ENCODE data around the gene KCNJ16.

Gene KCNJ16

DNA sequence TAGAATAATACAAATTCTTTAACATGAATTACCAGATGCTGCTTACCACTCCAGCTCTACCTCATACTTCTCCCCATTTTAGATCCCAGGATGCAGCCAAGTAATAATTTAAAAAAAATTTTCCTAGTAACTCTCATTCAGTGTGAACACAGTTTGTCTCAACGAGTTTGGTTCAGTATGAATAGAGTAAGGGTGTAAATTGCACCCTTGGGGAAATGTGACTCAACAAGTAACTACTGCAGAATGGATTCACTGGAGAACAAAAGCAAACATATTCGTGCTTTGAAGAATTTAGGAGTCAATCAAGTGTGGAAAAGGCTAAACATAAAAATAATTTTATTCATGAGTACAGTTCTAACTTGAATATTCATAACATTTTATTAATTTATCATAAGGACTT is 23.0 kb downstream of the KCNJ16 start:
- DNase-seq (ENCODE audit: low read depth) = no peak

DNA sequence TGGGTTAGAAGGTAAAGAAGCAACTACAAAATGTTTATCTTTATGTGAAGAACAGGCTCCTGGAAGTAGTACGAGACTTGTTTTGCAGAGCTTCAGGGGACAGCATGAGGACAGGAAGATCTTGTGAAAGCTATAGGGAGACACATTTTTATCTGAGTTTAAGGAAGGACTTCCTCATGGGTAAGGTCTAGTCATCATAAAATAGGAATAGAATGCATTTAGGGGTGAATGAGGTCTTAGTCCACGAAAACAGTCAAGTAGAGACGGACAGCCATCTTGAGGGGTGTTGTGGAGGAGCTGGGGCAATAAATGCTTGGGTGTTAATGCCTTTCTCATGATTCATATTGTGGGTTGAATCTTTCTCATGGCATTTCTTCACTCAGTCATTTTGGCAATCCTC is 24.3 kb downstream of the KCNJ16 start:
- DNase-seq (ENCODE audit: low read depth) = no peak

DNA sequence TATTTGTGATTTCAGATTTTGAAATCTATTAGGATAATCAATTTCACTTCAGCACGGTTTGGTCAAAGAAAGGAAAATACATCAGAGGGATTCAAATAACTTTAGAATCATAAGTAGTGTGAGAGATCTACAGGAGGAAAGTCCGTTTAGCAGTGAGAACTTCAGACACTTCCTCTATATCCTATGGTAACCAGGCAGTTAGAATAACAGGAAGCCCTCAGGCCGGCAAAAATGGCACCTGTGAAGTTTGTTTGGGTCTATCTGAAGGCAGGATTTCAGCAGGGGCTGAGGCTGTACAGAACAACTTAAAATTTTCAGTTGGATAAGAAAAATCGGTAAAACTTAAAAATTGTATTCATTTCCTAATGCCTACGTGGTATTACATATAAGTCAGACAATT is 24.9 kb downstream of the KCNJ16 start:
- DNase-seq (ENCODE audit: low read depth) = no peak

DNA sequence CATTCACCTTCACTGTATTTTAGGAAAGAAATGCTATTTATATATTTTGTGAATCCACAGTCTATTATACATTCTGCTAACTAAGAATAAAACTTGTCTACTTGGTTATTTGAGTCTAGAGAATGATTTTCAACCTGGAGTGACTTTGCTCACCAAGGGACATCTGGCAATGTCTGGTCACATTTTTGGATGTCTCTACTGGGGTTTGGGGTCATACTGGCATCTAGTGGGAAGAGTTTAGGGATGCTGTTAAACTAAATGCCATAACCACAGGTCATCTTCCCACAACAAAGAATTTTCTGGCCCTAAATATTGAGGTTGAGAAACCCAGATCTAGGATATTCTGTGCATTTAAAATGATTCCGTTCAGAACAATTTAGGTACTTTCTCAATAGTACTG is 26.0 kb downstream of the KCNJ16 start:
- DNase-seq (ENCODE audit: low read depth) = no peak

DNA sequence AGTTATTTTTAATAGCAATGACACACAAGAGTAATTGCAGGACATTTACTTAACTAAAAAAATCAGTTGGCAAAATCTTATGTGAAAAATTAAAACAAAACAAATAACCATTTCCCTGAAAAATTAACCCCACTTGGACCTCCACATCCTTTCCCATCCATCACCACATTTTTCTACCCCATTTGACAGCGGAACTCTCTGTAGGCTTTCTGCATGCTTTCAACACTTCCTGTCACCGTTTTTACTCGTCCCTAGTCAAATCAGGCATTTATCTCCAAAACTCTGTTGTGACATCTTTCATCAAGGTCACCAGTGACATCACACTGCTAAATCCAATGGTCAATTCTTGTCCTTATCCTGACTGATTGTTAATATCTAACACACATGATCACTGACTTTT is 27.5 kb downstream of the KCNJ16 start:
- no peak for DNase-seq (ENCODE audit: low read depth)

DNA sequence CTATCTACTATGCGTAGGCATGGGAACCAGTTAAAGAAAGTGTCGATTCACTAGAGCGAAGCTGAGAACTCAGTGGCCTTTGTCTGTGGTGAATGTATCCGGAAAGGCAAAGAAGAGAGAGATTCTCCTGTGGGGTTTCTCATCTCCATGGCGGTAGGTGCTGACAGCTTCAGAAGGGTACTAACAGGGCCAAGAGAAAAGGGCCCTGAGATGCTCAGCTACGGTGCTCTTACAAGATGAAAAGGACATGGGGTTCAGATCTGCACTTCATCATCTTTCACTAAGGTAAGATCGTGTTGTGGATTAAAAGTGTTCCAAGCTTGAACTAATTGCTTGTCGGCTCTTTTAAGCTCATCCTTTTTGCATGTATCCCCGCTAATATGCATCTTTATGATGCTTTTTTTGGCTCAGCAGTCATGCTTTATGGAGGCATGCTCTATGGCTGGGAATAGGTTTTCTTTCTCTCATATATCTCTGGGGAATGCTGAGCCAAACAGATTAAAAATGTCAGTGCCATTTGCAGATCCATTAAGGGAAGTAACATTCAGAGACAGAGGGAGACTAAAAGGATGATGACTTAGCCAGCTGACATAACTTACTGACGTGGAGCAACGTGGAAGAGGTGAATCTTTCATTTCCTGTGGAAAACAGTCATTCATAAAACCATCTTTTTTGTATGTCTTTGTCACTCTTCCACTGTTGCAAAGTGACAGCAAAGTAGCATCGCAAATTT is 29.9 kb downstream of the KCNJ16 start:
- no peak for DNase-seq (ENCODE audit: low read depth)

DNA sequence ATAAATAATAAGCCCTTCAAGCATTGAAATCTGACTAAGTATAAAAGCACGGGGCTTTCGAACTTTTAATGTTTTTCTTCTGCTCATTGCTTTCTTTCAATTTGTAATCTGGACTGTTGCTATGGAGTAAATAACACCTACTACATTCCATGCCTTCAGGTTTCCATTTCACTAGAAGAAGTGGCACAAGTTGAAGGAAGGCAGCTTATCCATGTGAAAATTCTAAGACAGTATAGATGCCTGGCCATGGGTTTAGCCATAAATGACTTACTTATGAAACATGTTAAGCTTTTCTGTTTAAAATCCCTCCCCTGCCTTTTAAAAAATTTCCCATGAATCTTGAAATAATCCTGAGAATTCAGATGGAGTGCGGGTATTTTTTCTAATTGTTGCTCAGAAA is 30.6 kb downstream of the KCNJ16 start:
- no peak for DNase-seq (ENCODE audit: low read depth)

DNA sequence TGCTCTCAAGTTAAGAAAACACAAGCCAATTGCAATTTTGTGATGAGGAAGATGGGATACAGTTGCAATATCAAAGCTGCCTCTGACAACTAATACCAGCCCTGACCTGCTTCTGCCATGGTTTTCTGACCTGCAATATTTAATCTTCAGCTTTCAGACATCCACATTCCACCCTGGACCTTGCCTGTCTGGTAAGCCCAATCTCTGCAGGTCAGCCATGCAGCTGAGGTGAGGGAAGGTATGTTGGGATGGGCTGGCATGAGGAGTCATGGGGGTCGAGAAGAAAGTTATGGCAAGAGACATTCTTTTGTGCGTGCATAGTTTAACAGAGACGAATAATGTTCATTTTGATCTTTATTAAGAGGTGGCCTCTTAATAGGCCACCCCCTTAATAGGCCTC is 31.5 kb downstream of the KCNJ16 start:
- no peak for DNase-seq (ENCODE audit: low read depth)

DNA sequence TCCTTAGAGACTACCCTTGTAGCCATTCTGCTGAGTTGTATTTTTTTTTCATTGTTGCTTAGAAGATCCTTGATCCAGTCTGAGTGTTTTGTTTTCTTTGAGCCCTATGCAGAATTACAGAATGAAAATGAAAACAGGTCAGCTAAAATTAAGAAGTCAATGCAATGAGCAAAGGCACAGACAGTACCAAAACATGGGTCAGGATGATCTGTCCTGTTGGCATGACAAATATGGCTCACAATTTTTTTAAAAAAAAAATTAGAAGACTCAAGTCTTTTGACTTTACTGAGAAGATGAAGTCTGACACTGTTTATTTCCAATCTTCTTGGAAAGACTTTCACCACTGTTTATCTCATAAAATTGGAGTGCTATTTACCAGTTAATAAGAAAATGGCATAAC is 32.4 kb downstream of the KCNJ16 start:
- DNase-seq (ENCODE audit: low read depth) = no peak

DNA sequence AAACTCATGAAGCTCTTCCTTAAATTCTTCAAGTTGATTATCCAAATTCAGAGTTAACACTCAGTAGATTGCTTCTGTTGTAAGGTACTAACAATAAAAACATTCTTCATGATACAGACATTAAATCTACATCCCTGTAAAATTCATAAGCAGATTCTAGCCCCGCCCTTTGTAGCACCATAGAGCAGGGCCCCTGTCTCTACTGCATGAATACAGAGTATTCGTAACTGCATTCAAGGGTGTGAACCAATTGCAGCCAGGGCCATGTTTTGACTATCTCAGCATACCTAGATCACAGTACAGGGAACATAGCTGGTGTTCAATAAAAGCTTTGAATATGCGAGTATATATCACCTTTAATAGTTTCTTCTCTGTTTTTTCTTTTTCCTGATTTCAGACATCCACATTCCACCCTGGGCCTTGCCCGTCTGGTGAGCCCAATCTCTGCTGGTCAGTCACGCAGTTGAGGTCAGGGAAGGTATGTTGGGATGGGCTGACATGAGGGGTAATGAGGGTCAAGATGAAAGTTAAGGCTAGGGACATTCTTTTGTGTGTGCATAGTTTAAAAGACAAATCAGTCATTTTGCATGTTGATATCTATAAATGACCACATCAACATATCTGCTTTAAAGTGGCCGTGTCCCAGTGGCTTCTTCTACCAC is 33.0 kb downstream of the KCNJ16 start:
- no peak for DNase-seq (ENCODE audit: low read depth)

DNA sequence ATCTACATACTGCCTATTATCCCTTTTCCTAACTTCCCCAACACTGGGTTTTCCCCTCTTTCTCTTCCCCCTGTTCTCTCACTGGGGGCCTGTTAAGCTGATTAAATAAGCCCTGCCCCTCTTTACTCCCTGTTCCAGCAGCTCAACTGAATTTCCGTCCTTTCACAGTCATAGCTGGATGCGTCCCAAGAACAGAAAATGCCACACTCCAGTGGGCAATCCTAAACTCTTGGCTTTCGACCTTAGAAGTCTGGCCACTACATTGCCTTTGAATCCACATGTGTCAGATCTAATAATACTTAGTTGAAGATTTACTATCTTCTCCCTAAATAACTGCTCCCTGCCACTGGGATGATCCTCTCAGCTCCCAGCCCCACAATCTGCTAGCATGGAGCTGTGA is 34.5 kb downstream of the KCNJ16 start:
- no peak for DNase-seq (ENCODE audit: low read depth)

DNA sequence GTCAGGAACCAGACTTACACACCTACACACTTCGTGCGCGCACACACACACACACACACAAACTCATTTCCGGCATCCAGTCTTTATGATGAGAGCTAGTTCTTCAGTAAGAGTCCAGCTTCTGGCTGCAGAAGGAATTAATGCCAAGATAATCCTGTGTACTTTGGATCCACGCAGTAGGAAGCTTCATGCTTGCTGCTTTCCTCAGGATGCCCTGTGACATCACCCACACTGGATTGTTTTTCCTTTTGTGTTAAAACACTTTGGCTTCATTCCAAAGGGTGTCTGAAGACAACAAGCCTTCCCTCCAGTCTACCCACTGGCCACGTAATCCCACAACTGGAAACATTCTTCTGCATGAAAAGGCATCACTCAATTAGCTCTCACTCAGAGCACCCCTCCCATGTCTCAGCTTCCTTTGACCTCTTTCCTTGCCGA is 35.4 kb downstream of the KCNJ16 start:
- DNase-seq (ENCODE audit: low read depth) = no peak

DNA sequence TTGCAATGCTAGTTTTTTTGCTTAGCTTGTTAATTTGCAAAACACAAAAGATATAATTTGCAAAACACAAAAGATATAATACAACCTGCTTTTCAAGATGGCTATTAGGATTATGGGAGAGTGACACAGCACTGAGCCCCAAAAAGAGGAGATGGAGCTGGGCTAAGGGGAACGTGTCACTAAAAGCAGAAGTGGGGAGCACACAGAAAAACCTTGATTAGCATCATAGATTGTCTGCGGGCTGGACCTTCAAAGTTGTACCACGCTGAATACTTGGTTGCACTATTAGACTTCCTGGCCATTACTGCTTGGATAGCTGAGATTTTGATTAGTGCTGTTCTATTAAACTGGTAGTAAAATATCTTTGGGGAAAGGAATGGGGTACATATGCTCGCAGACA is 36.2 kb downstream of the KCNJ16 start:
- DNase-seq (ENCODE audit: low read depth) = no peak

DNA sequence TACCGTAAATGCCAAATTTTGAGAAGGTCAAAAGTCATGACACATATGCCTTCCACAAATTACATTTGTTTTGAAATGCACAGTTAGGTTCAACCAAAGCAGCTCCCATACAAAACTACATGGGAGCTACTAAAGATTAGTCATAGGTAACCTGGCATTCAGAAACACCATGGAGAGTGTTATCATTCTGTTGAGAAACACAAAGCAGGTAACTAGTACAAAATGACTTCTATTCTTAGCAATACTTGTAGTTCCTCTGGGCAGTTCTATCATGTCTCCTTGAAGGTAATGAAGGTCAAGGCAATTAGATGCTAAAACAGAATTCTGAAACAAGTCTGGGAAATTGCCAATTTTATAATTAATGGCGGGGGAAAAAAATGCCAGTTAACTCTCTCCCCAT is 39.4 kb downstream of the KCNJ16 start:
- no peak for DNase-seq (ENCODE audit: low read depth)

DNA sequence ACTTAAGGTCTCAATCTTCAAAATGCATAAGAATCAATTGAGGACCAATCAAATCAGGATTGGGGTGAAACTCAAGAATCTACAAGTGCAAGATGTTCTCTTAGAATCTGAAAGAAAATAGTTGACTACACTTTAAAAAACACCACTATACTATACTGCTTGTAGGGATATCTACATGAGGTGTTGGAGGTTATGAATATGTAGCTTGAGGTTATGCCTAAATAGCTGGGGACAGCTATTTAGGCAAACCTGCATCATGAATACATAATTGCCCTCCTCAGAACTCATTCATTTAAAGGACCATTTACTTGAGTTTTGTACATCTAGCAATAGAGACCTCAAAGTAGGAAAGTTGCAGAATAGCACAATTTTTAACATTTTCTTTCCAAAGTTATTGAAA is 40.1 kb downstream of the KCNJ16 start:
- DNase-seq (ENCODE audit: low read depth) = no peak

DNA sequence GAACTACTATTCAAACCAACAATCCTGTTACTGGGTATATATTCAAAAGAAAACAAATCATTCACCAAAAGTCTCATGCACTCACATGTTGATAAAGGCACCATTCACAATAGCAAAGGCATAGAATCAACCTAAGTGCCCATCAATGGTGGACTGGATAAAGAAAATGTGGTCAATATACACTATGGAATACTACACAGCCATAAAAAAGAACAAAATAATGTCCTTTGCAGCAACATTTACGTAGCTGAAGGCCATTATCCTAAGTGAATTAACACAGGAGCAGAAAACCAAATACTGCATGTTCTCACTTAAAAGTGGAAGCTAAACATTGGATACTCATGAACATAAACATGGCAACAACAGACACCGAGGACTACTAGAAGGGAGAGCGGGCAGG is 41.9 kb downstream of the KCNJ16 start:
- DNase-seq (ENCODE audit: low read depth) = no peak

DNA sequence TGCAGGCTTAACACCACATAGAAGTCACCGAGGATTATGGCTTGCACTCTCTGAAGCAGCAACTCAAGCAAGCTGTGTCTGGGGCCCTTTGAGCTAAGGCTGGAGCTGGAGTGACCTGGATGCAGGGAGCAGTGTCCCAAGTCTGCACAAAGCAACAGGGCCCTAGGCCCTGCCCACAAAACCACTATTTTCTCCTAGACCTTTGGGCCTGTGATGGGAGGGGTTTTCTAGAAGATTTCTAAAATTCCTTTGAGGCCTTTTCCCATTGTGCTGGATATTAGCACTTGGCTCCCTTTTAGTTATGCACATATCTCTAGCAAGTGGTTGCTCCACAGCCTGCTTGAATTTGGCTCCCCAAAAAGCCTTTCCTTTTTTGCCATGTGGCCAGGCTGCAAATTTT is 44.5 kb downstream of the KCNJ16 start:
- DNase-seq (ENCODE audit: low read depth) = no peak

DNA sequence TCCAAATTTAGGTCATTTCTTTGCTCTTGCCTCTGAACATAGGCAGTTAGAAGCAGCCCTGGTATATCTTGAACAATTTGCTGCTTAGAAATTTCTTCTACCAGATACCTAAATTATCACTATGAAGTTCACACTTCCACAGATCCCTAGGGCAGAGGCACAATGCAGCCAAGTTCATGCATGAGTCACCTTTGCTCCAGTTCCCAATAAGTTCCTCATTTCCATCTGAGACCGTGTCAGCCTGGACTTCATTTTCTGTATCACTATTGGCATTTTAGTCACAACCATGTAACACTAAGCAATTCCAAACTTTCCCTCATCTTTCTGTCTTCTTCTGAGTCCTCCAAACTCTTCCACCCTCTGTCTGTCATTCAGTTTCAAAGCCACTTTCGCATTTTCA is 45.0 kb downstream of the KCNJ16 start:
- no peak for DNase-seq (ENCODE audit: low read depth)

DNA sequence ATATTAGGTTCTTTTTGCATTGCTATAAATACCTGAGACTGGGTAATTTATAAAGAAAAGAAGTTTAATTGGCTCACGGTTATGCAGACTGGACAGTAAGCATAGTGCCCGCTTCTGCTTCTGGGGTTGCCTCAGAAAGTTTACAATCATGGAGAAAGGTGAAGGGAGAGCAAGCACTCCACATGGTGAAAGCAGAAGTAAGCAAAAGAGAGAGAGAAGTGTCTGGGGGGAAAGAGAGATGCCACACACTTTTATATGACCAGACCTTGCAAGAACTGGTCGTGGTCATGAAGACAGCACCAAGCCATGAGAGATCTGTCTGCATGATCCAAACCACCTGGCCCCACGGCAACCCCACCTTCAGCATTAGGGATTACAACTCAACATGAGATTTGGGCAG is 45.4 kb downstream of the KCNJ16 start:
- DNase-seq (ENCODE audit: low read depth) = no peak

DNA sequence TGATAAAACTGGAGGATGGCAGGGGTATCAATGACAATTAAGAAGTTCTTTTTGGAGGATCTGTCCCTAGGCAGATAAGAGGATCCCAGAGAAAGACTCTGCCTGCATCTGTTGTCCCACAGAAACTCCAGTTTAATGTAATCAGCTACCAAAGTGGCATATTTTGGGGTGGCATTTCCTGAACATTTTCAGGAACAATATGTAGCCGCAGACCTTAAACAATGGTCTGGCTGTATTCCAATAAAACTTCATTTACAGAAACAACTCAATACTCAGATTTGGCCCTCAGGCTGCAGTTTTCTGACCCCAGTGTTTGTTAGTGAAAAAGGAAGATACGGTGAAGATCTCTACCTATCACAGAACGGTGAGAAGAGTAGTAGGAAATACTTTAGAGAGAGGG is 46.1 kb downstream of the KCNJ16 start:
- DNase-seq (ENCODE audit: low read depth) = no peak

DNA sequence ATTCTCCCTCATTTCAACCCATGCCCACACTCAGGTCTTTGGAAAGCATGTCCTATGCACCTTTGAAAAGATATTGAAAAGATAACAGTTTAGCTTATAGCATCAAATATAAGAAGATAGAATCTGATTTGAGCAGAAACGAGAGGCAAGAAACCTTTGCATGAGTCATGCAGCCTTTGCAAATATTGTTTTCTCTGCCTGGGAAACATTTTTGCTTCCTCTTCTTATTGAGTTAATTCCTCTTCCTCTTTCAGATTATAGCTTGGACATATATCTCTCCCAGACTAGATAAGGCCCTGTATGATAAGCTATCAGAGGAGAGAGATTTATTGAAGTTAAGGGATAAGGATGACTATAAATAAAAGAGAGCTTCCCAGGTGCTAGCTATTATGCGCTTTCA is 48.2 kb downstream of the KCNJ16 start:
- DNase-seq (ENCODE audit: low read depth) = no peak

DNA sequence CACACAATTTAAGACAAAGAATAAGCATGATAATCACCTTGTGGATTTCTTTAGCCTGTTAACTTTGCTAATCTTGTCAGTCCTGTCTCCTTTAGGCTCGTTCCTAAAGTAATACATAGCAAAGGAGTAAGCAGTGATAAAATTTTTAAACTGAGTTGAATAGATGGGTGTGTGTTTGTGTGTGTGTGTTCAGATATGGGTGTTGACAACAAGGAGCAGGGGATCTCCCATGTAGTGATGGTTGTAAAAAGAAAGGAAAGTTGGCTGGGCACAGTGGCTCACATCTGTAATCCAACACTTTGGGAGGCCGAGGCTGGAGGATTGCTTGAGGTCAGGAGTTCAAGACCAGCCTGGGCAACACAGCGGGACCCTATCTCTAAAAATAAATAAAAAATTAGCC is 49.7 kb downstream of the KCNJ16 start:
- no peak for DNase-seq (ENCODE audit: low read depth)

DNA sequence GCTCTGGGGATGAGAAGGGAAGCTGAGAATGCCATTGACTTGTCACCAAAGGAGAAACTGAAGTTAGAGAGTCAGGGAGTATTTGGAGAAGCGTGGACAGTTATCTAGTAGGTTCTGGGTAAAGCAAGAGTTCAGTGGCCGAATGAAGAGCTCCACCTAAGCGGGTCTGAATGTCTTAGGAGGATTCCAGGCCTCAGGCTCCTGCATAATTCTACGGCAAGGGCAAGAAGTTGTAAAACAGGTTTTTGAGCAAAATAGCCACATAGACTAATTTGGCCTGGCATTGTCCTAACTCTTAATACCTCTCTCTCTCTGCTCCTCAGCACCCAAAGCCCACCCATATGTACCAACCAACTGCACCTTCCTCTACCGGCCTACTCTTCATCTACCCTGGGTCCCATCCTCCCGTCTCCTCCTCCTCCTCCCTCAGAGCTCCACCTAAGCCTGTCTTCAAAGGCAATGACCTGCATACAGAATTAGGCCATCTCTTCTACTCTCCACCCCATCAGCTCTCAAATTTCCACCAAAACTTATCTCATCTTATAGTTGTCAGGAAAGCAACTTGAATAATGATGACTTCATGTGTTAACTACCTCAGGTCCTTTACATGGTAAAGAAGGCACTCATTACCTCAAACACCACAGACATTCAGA is 52.3 kb downstream of the KCNJ16 start:
- no peak for DNase-seq (ENCODE audit: low read depth)
